ENCODE measurements around the gene ATF5.
A peak's percentile ranks its signal among the peaks of the same experiment; 100 is the strongest.

The ATF5 gene

GRCh38 chr19:49927526-49928264 is 1.3 kb upstream of the ATF5 start:
- H3K4me3 ChIP-seq (replicated peaks; ENCODE audit: low read depth, low read length), result peak overlapping the region; percentile 87
- TF ChIP-seq, protein P1, sequence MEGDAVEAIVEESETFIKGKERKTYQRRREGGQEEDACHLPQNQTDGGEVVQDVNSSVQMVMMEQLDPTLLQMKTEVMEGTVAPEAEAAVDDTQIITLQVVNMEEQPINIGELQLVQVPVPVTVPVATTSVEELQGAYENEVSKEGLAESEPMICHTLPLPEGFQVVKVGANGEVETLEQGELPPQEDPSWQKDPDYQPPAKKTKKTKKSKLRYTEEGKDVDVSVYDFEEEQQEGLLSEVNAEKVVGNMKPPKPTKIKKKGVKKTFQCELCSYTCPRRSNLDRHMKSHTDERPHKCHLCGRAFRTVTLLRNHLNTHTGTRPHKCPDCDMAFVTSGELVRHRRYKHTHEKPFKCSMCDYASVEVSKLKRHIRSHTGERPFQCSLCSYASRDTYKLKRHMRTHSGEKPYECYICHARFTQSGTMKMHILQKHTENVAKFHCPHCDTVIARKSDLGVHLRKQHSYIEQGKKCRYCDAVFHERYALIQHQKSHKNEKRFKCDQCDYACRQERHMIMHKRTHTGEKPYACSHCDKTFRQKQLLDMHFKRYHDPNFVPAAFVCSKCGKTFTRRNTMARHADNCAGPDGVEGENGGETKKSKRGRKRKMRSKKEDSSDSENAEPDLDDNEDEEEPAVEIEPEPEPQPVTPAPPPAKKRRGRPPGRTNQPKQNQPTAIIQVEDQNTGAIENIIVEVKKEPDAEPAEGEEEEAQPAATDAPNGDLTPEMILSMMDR (IDR thresholded peaks at IDR 0.05; ENCODE audit: insufficient read depth, low read length, poor library complexity, severe bottlenecking), result no peak
- H3K27me3 ChIP-seq (replicated peaks; ENCODE audit: control insufficient read depth, insufficient read depth, low read length), result no peaks in the 10 kb centered on the region
- DNase-seq (ENCODE audit: extremely low read depth, insufficient read length), result no peak
- peaks cover 24% of the 10 kb centered on the region for H3K36me3 ChIP-seq (ENCODE audit: control insufficient read depth, insufficient read depth, low read length)

DNA sequence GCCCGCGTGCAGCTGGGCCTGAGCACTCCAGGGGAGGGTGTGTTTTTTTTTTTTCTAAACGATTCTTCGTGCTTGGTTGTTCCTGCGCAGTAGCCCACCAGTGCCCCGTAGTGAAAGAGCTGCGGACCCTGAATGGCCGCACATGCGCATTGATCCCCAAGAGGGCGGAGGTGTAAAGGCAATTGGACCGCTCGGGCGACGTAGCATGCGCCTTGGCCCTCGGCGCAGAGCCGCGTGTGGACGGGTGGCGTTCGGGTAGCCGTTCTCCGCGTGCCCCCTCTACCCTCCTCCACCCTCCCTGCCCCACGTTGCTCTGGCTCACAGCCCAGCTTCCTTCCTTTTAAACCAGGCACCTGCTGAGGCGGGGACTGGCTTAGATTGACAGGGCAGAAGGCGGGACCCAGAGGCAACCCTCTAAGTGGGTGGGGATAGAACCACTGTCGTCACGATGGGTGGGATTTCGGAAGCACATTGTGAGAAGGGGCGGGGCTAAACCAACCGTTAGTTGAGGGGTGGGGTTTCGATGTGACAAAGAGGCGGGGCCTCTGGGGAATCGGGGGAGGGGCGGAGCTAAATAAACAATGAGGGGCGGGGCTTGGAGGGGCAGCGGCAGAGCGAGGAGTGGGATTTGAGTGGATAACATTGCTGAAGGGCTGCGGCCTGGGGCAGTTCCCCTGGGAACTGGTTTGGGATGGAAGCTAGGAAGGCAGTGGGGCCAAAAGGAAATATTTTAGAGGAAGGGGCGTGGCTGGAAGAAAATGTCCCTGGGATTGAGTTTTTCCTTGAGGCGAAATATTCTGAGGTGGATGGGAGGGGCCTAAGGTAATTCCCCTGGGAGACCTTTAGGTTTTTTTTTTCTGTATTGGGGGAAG is 842 bp downstream of the ATF5 start:
- TF ChIP-seq, protein P1 (IDR thresholded peaks at IDR 0.05; ENCODE audit: insufficient read depth, low read length, poor library complexity, severe bottlenecking), result no peak
- Histone ChIP-seq H3K4me3 (replicated peaks; ENCODE audit: low read depth, low read length) (peak overlapping the region; percentile 87), H3K27me3 (replicated peaks; ENCODE audit: control insufficient read depth, insufficient read depth, low read length) (no peaks in the 10 kb centered on the region), H3K36me3 (ENCODE audit: control insufficient read depth, insufficient read depth, low read length) (peaks cover 17% of the 10 kb centered on the region)
- peak; percentile 93 for DNase-seq (ENCODE audit: extremely low read depth, insufficient read length)

DNA sequence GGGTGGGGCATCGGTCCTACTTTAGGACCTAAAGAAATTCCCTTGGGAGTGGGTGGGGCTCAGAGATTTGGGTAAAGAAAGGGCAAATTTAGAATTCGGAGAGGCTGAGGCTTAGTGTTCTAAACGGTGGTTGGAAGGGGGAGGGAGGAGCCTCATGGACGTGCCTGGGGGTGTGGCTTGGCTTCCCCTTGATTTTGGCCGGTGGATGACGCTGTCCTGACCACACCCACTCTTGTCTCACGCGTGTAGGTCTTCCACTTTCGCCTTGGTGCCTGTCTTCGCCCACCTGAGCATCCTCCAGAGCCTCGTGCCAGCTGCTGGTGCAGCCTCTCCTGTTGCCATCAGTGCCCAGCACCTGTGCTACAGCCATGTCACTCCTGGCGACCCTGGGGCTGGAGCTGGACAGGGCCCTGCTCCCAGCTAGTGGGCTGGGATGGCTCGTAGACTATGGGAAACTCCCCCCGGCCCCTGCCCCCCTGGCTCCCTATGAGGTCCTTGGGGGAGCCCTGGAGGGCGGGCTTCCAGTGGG is 1.5 kb downstream of the ATF5 start:
- TF ChIP-seq, protein P1 (IDR thresholded peaks at IDR 0.05; ENCODE audit: insufficient read depth, low read length, poor library complexity, severe bottlenecking), result no peak
- peak overlapping the region; percentile 87 for H3K4me3 ChIP-seq (replicated peaks; ENCODE audit: low read depth, low read length)
- no peak for DNase-seq (ENCODE audit: extremely low read depth, insufficient read length)
- peaks cover 15% of the 10 kb centered on the region for H3K36me3 ChIP-seq (ENCODE audit: control insufficient read depth, insufficient read depth, low read length)
- H3K27me3 ChIP-seq (replicated peaks; ENCODE audit: control insufficient read depth, insufficient read depth, low read length), result no peaks in the 10 kb centered on the region

DNA sequence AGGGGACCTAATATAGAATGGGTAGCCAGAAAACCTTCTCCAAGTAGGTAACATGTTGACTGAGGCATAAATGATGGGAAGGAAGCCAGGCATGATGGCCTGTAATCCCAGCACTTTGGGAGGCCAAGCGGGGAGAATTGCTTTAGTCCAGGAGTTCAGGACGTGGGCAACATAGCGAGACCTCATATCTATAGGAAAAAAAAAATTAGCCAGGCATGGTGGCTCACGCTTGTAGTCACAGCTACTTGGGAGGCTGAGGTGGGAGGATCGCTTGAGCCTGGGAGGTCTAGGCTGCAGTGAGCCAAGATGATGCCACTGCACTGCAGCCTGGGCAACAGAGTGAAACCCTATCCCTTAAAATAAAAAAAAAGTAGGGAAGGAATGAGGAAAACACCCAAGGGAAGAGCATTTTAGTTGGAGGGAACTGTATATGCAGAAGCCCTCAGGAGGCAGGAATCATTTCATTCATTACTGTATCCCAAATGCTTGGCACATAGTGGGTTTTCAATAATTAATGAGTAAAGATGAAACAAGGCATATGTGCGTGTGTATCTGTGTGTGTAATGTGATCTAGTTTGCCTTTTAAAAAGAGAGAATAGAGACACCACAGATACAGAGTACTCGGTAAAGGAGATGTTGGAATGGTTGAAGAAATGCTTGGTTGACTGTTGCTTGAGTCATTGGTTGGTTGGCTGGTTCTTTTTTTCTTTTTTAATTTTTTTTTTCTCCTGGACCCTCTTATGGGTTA is 2.5 kb downstream of the ATF5 start:
- no peak overlapping the region for H3K4me3 ChIP-seq (replicated peaks; ENCODE audit: low read depth, low read length)
- no peak for DNase-seq (ENCODE audit: extremely low read depth, insufficient read length)
- H3K36me3 ChIP-seq (ENCODE audit: control insufficient read depth, insufficient read depth, low read length), result peaks cover 14% of the 10 kb centered on the region
- TF ChIP-seq, protein P1 (IDR thresholded peaks at IDR 0.05; ENCODE audit: insufficient read depth, low read length, poor library complexity, severe bottlenecking), result no peak
- no peaks in the 10 kb centered on the region for H3K27me3 ChIP-seq (replicated peaks; ENCODE audit: control insufficient read depth, insufficient read depth, low read length)

DNA sequence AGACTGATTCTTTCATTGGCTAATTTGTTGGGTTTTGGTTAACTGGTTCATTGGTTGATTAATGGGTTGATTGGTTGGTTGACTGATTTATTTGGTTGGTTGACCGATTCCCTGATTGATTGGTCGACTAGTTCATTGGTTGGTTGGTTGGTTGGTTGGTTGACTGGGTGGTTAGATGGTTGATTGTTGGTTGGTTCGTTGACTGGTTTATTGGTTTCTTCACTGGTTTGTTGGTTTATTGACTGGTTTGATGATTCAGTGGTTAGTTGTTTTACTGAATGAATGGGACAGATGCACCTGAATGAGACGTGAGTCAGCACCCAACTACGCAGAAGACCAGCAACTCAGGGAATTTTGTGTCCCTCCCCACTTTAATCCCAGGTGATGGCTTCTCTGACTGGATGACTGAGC is 3.0 kb downstream of the ATF5 start:
- H3K4me3 ChIP-seq (replicated peaks; ENCODE audit: low read depth, low read length), result no peak overlapping the region
- no peak for DNase-seq (ENCODE audit: extremely low read depth, insufficient read length)
- H3K36me3 ChIP-seq (ENCODE audit: control insufficient read depth, insufficient read depth, low read length), result peaks cover 10% of the 10 kb centered on the region
- H3K27me3 ChIP-seq (replicated peaks; ENCODE audit: control insufficient read depth, insufficient read depth, low read length), result no peaks in the 10 kb centered on the region
- TF ChIP-seq, protein P1 (IDR thresholded peaks at IDR 0.05; ENCODE audit: insufficient read depth, low read length, poor library complexity, severe bottlenecking), result no peak

Measured in GM06990 (cell line).